Pancreas (tissue), 10 donors: ENCODE results near the gene C6orf47. TPM values are rescaled to one million over a fixed set of nuclear protein-coding genes. Genes with fewer than 3 reads are reported as not detected.
A peak's percentile ranks its signal among the peaks of the same experiment; 100 is the strongest.

Experiments
- ATAC-seq, 4 donors: fragments of 200-7000 bp; cut with Tn5 transposase; one replicate each; pipeline versions ENCODE4 v1.8.0 to v1.9.1; 2020; ENCODE audit warnings: mild to moderate bottlenecking in 4 of 4, moderate library complexity in 4 of 4
- DNase-seq, 6 donors: peaks; one replicate each; pipeline ENCODE4 v3.0.0-alpha.2; 2020
- FAIRE-seq: peaks from 2 replicates; lab custom pipeline; 2012; peaks lifted over from hg19 to GRCh38; lab: Jason Lieb, UNC
- H3K27ac ChIP-seq, 4 donors: fragments of 200-600 bp; sonication (generic); 1 replicate in 3 of 4; 2 replicates in 1 of 4; pipeline versions ENCODE4 v1.5.0 to v1.8.0; 2020
- H3K27me3 ChIP-seq, 4 donors: fragments of 200-600 bp; one replicate each; pipeline ENCODE4 v1.8.0; 2021
- H3K36me3 ChIP-seq, 3 donors: fragments of 200-600 bp; sonication (generic) in 1 of 3; one replicate each; pipeline versions ENCODE4 v1.5.0 to v1.8.0; 2020 to 2021
- H3K4me1 ChIP-seq, 3 donors: fragments of 200-600 bp; one replicate each; pipeline ENCODE4 v1.8.0; 2021
- H3K4me3 ChIP-seq, 4 donors: fragments of 200-600 bp; sonication (generic) in 2 of 4; one replicate each; pipeline versions ENCODE4 v1.5.0 to v1.8.0; 2020 to 2021
- H3K9me3 ChIP-seq, 4 donors: fragments of 200-600 bp; one replicate each; pipeline ENCODE4 v1.8.0; 2021
- WGBS, 2 donors: extraction: QIAGEN DNeasy Blood & Tissue Kit; methylation state at CpG; one replicate each; pipeline ENCODE4 v1.1.7; 2013; 5-methylcytosine and 5-hydroxymethylcytosine counted together
- intact Hi-C, 3 donors: fragments of 100-400 bp; cut with DNase I; formaldehyde crosslinking; loops; one replicate each; pipeline versions ENCODE4 v1.11.1 to v1.14.2; 2022
- polyA plus RNA-seq, 2 donors: library from polyadenylated mRNA; stranded (reverse); fragments of 200-250 nt; gene quantifications; one replicate each; pipeline ENCODE4 v1.2.3, GENCODE V29; 2013
- total RNA-seq, 6 donors: library from RNA; stranded (reverse); fragmentation: NEBNext Ultra II Directional in 4 of 6; extraction: Animal tissue kit (Norgen Biotek cat#: 25700) in 4 of 6; gene quantifications; one replicate each; pipeline versions ENCODE4 v1.2.1 to v1.2.4, GENCODE V29; 2021 to 2023
- TF ChIP-seq, protein P1 (sequence below), 4 donors: fragments of 200-600 bp; sonication (generic) in 3 of 4; IDR thresholded peaks; one replicate each; pipeline versions ENCODE4 v1.5.0 to v1.8.0; 2021; ENCODE audit warnings: antibody characterized with exemption in 4 of 4
- donor health status: healthy with polysubstance abuse.
- donor health status: DM: no; HTN: no; CAD: no; lungs with moderate emphysema.
- donor health status: DM: no; HTN: no; CAD: no.
- donor health status: control.
- donor health status: control.
- donor health status: Bipolar disorder and iron deficiency.
- donor health status: DM: yes; HTN: yes; CAD: no.
- donor health status: DM: no; HTN: no; CAD: no.
- donor health status: DM: no; HTN: no; CAD: no.
- donor health status: DM: yes; HTN: yes; CAD: no.

The C6orf47 gene
- total and polyA plus RNA-seq, 8 donors = 6.9 to 12.0 (median 9.5) TPM

DNA sequence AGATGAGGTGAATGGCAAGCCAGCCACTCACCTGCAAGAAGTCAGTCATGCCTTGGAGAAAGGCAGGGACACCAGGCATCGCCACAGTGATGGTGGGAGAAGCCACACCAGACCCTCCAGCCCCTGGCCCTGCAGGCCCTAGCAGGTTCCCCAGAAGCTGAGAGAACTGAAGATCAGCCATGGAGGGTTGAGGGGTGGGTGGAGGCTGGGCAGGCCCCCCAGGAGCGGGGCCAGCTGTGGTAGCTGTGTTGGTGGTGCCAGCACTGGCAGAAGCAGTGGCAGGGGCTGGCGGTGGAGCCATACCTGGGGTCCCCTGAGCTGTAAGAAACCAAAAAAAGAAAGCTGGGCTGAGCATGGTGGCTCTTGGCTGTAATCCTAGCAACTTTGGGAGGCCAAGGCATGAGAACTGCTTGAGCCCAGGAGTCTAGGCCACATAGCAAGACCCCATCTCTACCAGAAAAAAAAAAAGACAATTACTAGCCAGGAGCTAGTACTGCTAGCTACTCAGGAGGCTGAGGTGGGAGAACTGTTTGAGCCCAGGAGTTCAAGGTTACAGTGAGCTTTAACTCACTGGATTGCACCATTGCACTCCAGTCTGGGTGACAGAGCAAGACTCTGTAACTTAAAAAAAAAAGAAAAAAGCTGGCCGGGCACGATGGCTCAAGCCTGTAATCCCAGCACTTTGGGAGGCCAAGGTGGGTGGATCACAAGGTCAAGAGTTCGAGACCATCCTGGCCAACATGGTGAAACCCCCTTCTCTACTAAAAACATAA, 17.6 kb downstream of the C6orf47 start:
- DNase-seq (peak in 1 of 6 donors; percentile 40), FAIRE-seq (no peak), ATAC-seq (no peak)
- intact Hi-C loops = no loop called here
- Histone ChIP-seq H3K4me1 (no peaks in the 10 kb centered on the region), H3K9me3 (no peaks in the 10 kb centered on the region), H3K27ac (no peak overlapping the region), H3K36me3 (peaks cover 10 to 93% (median 44%) of the 10 kb centered on the region in 3 donors), H3K4me3 (no peak overlapping the region), H3K27me3 (no peaks in the 10 kb centered on the region)
- TF ChIP-seq, protein P1, sequence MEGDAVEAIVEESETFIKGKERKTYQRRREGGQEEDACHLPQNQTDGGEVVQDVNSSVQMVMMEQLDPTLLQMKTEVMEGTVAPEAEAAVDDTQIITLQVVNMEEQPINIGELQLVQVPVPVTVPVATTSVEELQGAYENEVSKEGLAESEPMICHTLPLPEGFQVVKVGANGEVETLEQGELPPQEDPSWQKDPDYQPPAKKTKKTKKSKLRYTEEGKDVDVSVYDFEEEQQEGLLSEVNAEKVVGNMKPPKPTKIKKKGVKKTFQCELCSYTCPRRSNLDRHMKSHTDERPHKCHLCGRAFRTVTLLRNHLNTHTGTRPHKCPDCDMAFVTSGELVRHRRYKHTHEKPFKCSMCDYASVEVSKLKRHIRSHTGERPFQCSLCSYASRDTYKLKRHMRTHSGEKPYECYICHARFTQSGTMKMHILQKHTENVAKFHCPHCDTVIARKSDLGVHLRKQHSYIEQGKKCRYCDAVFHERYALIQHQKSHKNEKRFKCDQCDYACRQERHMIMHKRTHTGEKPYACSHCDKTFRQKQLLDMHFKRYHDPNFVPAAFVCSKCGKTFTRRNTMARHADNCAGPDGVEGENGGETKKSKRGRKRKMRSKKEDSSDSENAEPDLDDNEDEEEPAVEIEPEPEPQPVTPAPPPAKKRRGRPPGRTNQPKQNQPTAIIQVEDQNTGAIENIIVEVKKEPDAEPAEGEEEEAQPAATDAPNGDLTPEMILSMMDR (IDR thresholded peaks at IDR 0.05) = no peak
- 88 to 95% methylated on average over 5 to 6 of the region's 6 CpGs for WGBS, 2 donors

DNA sequence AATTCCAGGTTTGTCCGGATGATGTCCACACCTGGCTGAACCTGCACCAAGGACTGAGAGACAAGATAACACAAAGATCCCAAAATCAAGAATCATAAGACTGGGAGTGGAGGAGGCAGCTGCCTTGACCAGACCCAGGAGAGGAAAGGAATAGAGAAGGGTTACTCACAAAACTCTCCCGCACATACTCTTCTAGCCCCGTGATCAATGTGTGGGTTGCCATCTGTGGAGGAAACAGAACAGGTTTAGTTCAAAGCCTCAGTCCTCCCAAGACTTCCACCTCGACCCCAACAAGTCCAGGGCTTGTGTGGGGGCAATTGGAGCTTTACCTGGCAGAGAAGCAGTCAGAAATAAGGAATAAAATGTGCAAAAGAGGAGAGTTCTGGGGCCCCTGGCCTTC, 19.2 kb downstream of the C6orf47 start:
- peaks cover 16 to 94% (median 45%) of the 10 kb centered on the region in 3 donors for H3K36me3 ChIP-seq
- TF ChIP-seq, protein P1 (IDR thresholded peaks at IDR 0.05) = no peak
- H3K4me1 ChIP-seq = no peaks in the 10 kb centered on the region
- no peak overlapping the region for H3K4me3 ChIP-seq
- H3K9me3 ChIP-seq = no peaks in the 10 kb centered on the region
- intact Hi-C loops = no loop called here
- no peak overlapping the region for H3K27ac ChIP-seq
- DNase-seq (no peak), FAIRE-seq (no peak), ATAC-seq (no peak)
- no peaks in the 10 kb centered on the region for H3K27me3 ChIP-seq
- WGBS, 2 donors = 86 to 87% methylated on average over 4 of the region's 4 CpGs

DNA sequence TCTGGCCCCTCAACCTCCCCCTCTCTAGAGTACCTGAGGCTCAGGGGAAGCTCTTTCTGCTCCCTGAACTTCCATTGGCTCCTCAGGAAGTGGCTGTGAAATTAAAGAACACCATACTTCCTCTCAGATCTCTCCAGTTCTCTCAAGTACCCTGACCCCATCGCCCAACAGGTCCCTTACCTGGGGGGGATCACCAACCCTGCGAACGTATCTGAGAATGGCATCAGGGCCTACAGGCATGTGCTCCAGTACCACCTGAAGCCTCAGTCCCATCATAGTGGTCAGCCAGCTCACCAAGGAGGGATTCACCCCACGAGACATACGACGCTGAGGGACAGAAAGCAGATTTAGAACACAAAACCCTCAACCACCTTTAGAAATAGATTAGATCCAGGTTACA, 20.0 kb downstream of the C6orf47 start:
- TF ChIP-seq, protein P1 (IDR thresholded peaks at IDR 0.05) = no peak
- DNase-seq = no peak
- no peak overlapping the region for H3K4me3 ChIP-seq
- H3K9me3 ChIP-seq = no peaks in the 10 kb centered on the region
- no peaks in the 10 kb centered on the region for H3K27me3 ChIP-seq
- no peak for ATAC-seq
- 90 to 98% methylated on average over 6 of the region's 6 CpGs for WGBS, 2 donors
- no peak for FAIRE-seq
- no peak overlapping the region for H3K27ac ChIP-seq
- intact Hi-C loops = no loop called here
- H3K36me3 ChIP-seq = peaks cover 16 to 94% (median 52%) of the 10 kb centered on the region in 3 donors
- no peaks in the 10 kb centered on the region for H3K4me1 ChIP-seq

DNA sequence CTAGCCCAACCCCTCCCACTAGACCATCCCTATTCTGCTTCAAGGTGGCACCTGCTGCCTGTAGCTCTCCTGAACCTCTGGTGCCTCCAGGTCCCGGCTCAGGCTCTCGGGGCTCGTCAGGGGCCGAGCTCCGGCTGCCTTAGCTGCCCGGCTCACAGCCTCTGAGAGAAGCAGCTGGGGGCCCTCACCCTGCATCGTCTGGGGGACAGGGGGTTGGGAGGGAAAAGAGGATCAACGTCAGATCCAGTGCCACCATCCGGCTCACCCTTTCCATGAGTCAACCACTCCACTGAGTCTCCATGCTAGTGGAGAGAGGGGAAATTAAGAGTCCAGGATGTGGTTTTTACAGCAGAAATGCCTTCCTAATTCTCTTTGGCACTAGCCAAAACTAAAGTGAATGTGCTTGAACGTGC, 21.1 kb downstream of the C6orf47 start:
- Histone ChIP-seq H3K27ac (no peak overlapping the region), H3K27me3 (no peaks in the 10 kb centered on the region), H3K4me3 (no peak overlapping the region), H3K4me1 (no peaks in the 10 kb centered on the region), H3K9me3 (no peaks in the 10 kb centered on the region), H3K36me3 (peaks cover 16 to 94% (median 58%) of the 10 kb centered on the region in 3 donors)
- ATAC-seq (no peak), FAIRE-seq (no peak), DNase-seq (no peak)
- TF ChIP-seq, protein P1 (IDR thresholded peaks at IDR 0.05) = no peak
- WGBS, 2 donors = 83 to 87% methylated on average over 10 of the region's 10 CpGs
- intact Hi-C loops = no loop called here

DNA sequence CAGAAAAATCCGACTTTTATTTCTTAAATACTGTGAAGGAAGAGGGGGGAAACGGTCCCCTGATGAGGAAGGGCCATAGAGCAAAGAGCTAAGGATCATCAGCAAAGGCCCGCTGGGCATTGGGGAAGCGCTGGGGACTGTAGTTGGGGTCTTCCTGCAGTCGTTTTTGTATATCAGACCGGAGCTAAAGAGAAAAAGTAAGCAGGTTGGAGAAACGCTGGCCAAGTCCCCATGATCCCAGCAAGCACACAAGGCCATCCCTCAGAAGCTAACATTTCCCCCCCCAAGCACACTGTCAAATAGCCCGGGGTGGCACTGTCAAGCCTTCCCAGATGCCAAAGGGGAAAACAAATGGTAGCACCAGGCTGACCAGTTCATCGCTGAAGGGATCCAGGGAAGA, 21.5 kb downstream of the C6orf47 start:
- Histone ChIP-seq H3K4me1 (no peaks in the 10 kb centered on the region), H3K27ac (no peak overlapping the region), H3K4me3 (no peak overlapping the region), H3K27me3 (no peaks in the 10 kb centered on the region), H3K9me3 (no peaks in the 10 kb centered on the region), H3K36me3 (peaks cover 14 to 94% (median 57%) of the 10 kb centered on the region in 3 donors)
- 72 to 81% methylated on average over 9 of the region's 9 CpGs for WGBS, 2 donors
- DNase-seq (no peak), FAIRE-seq (no peak), ATAC-seq (peak in 1 of 4 donors; percentile 6)
- TF ChIP-seq, protein P1 (IDR thresholded peaks at IDR 0.05) = no peak
- intact Hi-C loops = no loop called here
